Astrocyte of the spinal cord (primary cell): ENCODE data around the gene TST.
"Not testable (repeated sequence)": the region's sequence is repeated elsewhere in the genome, so short reads cannot be mapped to it uniquely, and the experiment has no call there.

ENCODE experiments used
- DNase-seq: peaks from one replicate; pipeline ENCODE4 v3.0.0; 2011; ENCODE audit warnings: low read depth, low spot score
- H3K4me3 ChIP-seq: 2 replicates; pipeline ENCODE4 v1.5.1; 2011; ENCODE audit warnings: low read depth, mild to moderate bottlenecking, low read length, moderate library complexity
- in situ Hi-C: cut with HindIII; loops from 2 replicates; pipeline ENCODE4 v1.10.0; 2017; ENCODE audit warnings: low sequenced_read_pairs
- TF ChIP-seq, protein P1 (sequence below): IDR thresholded peaks from 2 replicates; pipeline ENCODE4 v1.5.1; 2012; ENCODE audit warnings: low read depth, mild to moderate bottlenecking, low read length, inconsistent platforms

Gene TST

DNA sequence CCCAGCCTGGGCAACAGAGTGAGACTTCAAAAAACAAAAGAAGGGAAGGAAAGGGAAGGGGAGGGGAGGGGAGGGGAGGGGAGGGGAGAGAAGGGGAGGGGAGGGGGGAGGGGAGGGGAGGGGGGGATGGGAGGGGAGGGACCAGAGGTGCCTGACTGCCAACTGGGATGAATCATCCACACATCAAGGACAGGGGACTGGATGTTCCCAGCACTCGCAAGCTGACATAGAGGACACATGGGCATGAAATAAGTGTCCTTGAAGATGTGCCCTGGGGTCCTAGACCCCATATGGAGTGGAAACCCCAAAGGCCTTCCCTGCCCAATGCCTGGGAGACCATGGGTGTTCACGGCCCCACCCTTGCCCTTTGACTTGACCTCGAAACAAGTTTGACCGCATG, 19.8 kb downstream of the TST start:
- TF ChIP-seq, protein P1, sequence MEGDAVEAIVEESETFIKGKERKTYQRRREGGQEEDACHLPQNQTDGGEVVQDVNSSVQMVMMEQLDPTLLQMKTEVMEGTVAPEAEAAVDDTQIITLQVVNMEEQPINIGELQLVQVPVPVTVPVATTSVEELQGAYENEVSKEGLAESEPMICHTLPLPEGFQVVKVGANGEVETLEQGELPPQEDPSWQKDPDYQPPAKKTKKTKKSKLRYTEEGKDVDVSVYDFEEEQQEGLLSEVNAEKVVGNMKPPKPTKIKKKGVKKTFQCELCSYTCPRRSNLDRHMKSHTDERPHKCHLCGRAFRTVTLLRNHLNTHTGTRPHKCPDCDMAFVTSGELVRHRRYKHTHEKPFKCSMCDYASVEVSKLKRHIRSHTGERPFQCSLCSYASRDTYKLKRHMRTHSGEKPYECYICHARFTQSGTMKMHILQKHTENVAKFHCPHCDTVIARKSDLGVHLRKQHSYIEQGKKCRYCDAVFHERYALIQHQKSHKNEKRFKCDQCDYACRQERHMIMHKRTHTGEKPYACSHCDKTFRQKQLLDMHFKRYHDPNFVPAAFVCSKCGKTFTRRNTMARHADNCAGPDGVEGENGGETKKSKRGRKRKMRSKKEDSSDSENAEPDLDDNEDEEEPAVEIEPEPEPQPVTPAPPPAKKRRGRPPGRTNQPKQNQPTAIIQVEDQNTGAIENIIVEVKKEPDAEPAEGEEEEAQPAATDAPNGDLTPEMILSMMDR, result no peak
- DNase-seq, result no peak
- in situ Hi-C loops, result no loop called here
- no peak overlapping the region for H3K4me3 ChIP-seq

DNA sequence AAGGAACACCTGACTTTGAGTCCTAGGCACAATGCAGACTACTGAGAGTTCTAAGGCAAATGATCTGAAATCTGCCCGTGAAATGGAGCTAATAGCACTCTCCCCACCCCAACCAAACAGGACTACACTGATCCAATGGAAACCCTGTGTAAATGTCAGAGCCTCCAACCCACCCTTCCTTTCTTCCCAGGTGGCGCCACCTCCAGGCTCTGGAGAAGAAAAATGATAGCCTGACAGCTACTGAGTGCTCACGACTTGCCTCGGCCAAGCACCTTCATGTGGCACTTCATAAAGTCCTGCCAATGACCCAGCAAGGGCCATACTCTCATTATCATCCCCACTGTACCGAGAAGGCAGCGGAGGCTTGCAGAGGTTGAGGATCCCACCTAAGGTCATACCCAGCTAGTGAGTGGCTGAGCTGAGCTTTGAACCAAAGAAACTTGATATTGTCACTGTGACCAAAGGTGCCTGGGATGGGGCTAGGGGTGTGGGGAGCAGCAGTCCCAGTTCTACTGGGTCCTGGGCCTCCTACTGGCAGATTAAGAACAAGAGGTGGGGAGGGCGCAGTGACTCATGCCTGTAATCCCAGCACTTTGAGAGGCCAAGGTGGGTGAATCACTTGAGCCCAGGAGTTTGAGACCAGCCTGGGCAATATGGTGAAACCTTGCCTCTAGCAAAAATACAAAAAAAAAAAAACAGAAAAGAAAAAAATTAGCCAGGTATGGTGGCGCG, 20.5 kb downstream of the TST start:
- in situ Hi-C loops, result no loop called here
- TF ChIP-seq, protein P1, result no peak

DNA sequence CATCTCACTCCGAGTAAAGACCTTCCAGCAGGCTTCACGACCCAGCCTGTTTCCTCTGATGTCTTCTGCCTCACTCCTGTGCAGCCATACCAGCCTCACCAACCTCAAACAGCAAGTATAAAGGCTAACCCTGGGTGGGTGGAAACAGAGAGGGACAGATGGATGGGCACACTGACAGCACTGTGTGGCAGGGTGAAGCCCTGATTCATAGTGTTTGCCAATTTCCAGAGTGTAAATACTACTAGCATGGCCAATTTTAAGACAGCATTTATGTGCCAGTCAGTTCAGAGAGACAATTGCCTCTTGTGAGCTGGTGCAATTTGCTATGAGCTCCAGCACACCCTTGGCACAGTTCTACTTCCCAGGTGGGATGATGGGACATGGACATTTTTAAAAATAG, 21.5 kb downstream of the TST start:
- no peak overlapping the region for H3K4me3 ChIP-seq
- no peak for DNase-seq
- in situ Hi-C loops, result no loop called here
- TF ChIP-seq, protein P1, result no peak

More for the DNA sequence above, 20.5 kb downstream of the TST start:
- no peak overlapping the region for H3K4me3 ChIP-seq
- no peak for DNase-seq

DNA sequence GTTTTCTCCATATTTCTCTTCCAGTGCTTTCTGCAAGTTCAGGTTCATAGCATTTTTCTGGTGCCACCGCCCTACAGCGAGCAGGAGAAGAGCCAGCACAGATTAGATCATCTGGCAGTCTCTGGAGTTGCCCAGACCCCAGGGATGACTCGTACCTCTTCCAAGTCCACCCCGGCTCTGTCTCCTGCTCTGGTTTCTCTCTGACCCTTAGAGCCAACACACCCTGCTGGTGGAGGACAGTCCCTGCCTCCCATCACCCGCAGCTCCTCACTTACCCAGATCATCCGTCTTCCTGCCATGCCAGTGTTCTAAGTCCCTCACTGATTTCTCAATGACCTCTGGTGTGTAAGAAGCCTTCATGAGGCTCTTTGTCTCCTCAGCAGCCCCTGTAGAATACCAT, 28.0 kb downstream of the TST start:
- H3K4me3 ChIP-seq, result no peak overlapping the region
- TF ChIP-seq, protein P1, result no peak
- in situ Hi-C loops, result no loop called here
- no peak for DNase-seq

DNA sequence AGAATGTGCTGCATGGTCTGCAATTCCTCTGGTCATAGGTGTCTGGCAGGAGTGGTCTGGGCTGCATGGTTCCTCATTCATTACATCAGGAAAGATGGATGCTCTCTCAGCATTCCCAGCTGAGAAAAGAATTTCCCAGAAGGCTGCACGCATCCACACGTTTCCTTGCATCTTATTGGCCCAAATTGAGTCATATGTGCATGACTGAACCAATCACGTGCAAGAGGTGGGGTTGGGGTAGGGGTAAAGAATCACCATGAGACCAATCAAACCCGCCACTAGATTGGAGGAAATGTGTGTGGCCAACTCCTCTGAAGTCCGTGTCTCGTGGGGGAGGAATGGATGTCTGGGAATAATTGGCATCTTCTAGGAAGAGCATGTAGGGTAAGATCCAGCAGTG, 28.8 kb downstream of the TST start:
- TF ChIP-seq, protein P1, result no peak
- in situ Hi-C loops, result no loop called here
- H3K4me3 ChIP-seq, result no peak overlapping the region
- DNase-seq, result no peak

DNA sequence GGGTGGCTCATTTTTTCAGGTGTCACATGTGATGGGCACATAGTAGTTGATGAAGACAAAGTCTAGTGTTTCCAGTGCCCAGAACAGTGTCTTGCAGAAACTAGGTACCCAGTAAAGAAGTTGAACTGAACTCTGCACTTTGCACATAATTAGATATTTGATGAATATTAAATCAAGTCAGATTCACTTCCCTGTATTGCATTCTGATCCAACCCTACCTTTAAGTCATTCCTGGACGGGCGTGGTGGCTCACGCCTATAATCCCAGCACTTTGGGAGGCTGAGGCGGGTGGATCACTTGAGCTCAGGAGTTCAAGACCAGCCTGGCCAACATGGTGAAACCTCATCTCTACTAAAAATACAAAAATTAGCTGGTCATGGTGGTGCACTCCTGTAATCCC, 30.2 kb downstream of the TST start:
- DNase-seq, in situ Hi-C loops, H3K4me3 ChIP-seq: not testable (repeated sequence)

DNA sequence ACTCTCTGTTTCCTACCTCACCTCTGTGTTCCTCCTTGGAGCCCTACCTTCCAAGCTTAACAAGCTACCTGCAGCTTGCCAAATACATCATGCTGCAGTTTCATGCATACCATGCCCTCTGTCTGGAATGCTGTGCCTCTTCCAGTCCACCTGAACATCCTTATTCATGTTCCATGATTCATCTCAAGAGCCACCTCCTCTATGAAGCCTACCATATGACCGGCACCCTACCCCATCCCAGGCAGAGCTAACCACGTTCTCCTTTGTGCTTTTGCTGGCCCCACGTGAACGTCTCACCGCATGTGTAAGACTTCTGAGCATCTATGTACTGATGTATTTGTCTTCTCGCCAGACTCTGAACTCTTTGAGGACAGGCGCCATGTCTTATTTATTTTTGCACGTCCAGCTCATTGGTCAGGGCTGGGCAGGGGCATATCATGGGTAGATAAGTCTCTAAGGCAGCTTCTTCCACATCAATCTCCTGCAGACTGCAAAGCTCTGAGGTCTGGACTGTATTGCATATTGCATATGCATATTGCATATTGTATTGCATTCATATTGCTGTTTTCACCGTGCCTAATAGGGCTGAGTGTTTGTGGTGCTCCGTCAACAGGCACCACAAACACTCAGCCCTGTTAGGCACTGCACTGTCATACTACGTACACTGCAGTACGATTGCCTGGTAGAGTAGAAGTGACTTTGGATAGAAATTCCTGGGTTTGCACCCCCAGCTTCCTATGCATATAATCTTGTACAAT, 31.0 kb downstream of the TST start:
- H3K4me3 ChIP-seq, result no peak overlapping the region
- TF ChIP-seq, protein P1, result no peak
- DNase-seq, result no peak
- in situ Hi-C loops, result no loop called here
